VCaP (cell line): Measurements from ENCODE around the gene PRODH2.

ENCODE experiments used
- H3K27ac ChIP-seq: fragments of 450-650 bp; 2 replicates; pipeline ENCODE4 v1.5.1; 2017
- TF ChIP-seq, protein P1 (sequence below): fragments of 450-650 bp; conservative IDR thresholded peaks from 2 replicates; pipeline ENCODE4 v1.5.1; 2017; ENCODE audit warnings: mild to moderate bottlenecking, moderate library complexity

Gene PRODH2

DNA sequence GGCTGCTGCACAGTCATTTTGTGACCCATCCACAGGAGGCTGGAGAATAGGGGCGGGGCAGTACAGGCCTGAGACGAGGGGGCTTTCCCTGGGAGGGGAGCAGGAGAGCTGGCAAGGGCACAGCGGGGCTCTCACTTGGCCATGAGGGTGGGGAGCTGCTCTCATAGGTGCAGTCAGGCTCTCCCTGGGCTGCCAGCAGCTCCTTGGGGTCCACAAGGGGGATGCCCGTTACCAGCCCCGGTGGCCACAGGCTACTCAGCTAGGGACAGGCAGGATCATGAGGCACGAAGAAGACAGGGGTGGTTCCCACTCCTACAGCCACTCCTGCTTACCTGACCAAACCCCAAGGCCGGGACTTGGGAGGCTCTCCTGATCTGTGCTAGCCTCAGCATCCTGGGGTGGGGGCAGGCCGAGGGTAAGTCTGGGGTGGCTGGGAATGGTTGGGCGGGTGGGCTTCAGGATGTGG lies 20.8 kb downstream of the PRODH2 start:
- no peak overlapping the region for H3K27ac ChIP-seq
- TF ChIP-seq, protein P1, sequence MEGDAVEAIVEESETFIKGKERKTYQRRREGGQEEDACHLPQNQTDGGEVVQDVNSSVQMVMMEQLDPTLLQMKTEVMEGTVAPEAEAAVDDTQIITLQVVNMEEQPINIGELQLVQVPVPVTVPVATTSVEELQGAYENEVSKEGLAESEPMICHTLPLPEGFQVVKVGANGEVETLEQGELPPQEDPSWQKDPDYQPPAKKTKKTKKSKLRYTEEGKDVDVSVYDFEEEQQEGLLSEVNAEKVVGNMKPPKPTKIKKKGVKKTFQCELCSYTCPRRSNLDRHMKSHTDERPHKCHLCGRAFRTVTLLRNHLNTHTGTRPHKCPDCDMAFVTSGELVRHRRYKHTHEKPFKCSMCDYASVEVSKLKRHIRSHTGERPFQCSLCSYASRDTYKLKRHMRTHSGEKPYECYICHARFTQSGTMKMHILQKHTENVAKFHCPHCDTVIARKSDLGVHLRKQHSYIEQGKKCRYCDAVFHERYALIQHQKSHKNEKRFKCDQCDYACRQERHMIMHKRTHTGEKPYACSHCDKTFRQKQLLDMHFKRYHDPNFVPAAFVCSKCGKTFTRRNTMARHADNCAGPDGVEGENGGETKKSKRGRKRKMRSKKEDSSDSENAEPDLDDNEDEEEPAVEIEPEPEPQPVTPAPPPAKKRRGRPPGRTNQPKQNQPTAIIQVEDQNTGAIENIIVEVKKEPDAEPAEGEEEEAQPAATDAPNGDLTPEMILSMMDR: no peak

DNA sequence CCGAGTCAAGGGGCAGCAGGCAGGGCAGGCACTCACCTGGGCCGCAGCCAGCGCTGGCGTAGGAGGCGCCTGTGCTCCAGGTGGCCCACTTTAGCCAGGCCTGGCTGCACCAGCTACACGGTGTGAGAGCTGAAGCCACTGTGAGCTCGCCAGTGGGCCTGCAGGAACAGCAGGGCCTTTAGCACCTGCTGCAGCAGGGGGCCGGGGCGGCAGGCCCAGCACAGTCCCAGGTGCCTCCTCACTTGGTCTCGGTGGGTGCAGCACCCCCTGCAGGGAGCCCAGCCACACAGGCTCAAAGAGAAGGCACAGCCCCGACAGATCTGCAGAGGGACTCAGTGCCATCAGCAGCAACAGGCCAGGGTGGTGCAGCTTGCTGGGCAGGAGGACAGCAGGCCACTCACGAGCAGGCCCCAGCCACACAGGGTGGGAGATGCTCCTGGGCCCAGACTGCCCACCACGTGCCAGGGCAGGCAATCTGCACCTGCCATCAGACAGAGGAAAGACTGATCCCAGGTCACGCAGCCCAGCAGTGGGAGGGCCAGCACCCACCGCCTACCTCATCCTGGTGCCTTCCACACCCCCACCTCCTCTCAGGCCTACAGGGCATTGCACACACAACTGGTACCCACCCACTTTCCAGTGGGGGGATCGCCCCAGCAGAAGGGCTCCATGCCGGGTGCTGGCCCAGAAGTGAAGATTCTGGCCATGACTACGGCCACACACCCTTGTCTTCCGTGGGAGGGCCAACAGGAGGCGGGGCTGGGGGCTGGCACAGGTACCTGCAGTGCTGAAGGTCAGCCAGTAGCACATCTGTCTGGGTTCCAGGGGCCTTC lies 21.4 kb downstream of the PRODH2 start:
- H3K27ac ChIP-seq: no peak overlapping the region
- TF ChIP-seq, protein P1: no peak; the same call in 1 of the 2 replicates

DNA sequence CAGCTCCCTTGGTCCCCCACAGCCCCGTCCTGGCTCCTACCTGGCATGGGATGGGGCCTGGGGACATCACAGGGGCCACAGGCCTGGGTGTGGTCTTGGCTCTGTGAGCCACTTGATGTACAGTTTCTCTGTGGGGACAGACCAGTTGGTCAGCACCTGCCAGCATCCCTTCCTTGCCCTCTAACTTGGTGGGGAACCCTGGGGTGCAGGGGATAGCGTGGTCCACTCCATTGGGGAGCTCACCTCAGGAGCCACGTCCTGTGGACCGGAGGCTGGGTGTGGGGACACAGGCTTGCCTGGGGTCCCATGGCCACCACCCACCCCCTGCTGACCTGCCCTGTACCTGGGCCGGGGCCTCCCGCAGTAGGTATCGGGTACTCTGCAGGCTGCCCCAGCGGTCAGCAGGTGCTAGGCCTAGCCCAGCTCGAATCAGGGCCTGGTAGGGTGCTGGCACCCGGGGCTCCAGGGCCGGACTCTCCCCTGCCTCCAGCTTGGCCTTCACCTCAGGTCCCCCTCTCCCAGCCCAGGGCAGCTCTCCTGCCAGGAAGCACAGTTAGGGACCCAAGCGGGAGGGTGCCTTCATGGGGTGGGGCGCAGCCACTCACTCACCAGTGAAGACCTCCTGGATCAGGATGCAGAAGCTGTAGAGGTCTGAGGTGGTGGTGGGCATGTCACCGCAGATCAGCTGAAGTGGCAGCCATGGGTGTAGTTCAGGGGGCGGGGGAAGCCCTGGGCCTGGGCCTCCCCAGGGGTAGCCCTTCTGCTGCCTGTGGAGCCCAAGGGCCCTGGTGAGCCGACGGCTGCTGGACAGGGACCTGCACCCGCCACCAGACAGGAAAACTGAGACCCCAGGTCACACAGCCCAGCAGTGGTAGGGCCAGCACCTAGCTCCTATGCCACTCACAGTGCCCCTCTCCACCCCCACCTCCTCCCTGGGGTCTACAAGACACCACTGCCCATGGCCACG lies 22.4 kb downstream of the PRODH2 start:
- H3K27ac ChIP-seq: no peak overlapping the region
- TF ChIP-seq, protein P1: no peak

DNA sequence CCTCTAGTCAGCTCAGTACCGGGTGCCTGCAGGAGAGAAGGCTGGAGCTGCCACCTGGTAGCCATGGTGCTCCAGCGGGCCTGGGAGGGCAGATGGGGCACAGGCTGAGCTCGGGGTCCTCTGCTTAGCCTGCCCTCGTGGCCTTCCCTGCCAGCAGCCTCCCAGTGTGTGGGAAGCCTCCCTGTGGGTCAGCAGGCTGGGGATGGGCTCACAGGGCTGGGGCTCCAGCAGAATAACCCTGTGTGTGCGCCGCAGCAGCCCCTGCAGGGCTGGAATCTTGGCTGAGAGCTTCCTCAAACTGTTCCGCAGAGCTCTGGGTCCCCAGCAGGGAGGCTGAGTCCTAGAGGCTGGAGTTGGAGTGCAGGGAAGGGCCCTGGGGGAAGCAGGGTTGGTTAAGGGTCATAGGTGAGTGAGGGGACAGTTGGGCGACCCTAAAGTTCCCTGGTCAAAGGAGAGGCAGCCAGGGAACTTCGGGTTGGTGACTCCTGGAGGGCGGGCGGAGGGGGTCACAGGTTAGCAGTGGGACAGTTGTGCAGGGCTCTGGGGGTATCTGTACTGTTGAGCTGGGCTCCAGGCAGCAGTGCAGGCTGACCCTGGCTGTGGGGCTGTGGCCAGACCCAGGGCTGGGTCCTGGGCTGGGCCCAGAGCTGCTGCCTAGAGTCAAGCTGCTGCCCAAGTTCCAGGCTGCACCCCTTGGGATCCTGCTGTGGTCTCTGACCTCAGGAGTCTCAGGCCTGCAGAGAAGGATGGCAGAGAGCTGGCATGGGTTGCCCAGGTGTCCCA lies 23.3 kb downstream of the PRODH2 start:
- no peak overlapping the region for H3K27ac ChIP-seq
- TF ChIP-seq, protein P1: no peak

DNA sequence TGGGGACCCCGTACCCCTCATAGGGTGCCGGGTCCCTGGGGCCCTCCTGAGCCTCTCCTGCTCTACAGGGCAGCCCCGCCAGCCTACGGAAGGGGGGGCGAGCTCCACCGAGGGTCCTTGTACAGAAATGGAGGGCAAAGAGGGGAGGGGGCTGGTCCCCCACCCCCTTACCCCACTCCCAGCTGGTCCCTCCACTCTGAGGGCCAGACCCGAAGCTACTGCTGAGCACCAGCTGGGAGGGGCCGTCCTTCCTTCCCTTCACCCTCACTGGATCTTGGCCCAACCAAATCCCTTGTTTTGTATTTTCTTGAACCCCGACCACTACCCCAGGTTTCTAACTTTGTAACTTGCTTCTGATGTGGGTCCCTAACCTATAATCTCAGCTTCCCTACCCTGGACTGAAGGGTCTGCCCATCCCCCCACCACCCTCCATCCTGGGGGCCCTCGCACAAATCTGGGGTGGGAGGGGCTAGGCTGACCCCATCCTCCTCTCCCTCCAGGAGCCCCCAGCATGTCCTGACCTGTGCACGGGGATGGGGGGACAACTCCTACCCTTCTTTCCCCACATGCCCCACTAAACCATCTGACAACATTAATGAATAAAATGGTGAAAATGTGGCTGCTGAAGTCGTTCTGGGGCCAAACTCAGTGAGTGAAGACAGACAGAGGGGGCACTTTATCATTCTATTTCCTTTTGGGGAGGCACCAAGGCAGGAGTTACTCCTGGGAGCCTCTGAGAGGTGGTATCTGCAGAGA lies 24.3 kb downstream of the PRODH2 start:
- TF ChIP-seq, protein P1: no peak
- no peak overlapping the region for H3K27ac ChIP-seq

DNA sequence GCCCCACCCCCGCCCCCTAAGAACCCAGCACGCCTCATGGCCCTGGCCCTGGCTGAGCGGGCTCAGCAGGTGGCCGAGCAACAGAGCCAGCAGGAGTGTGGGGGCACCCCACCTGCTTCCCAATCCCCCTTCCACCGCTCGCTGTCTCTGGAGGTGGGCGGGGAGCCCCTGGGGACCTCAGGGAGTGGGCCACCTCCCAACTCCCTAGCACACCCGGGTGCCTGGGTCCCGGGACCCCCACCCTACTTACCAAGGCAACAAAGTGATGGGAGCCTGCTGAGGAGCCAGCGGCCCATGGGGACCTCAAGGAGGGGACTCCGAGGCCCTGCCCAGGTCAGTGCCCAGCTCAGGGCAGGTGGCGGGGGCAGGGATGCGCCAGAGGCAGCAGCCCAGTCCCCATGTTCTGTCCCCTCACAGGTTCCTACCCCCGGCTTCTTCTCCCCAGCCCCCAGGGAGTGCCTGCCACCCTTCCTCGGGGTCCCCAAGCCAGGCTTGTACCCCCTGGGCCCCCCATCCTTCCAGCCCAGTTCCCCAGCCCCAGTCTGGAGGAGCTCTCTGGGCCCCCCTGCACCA lies 25.3 kb downstream of the PRODH2 start:
- no peak overlapping the region for H3K27ac ChIP-seq
- TF ChIP-seq, protein P1: no peak
